Left ventricle myocardium inferior (tissue), 1 donor: Measurements from ENCODE around the gene PPP2R5B. TPM values are rescaled to one million over a fixed set of nuclear protein-coding genes. Genes with fewer than 3 reads are reported as not detected.

Experiments used
- DNase-seq: peaks from one replicate; pipeline ENCODE4 v3.0.0-alpha.2; 2020
- H3K27ac ChIP-seq: fragments of 200-600 bp; replicated peaks from 2 replicates; pipeline ENCODE4 v1.8.0; 2021
- H3K27me3 ChIP-seq: fragments of 200-600 bp; 2 replicates; pipeline ENCODE4 v1.8.0; 2021; ENCODE audit warnings: low read depth
- H3K36me3 ChIP-seq: fragments of 200-600 bp; 2 replicates; pipeline ENCODE4 v1.8.0; 2021
- H3K4me1 ChIP-seq: fragments of 200-600 bp; 2 replicates; pipeline ENCODE4 v1.8.0; 2021
- H3K4me3 ChIP-seq: fragments of 200-600 bp; 2 replicates; pipeline ENCODE4 v1.8.0; 2021; ENCODE audit warnings: mild to moderate bottlenecking, moderate library complexity
- H3K9me3 ChIP-seq: fragments of 200-600 bp; replicated peaks from 2 replicates; pipeline ENCODE4 v1.8.0; 2021
- CTCF ChIP-seq: fragments of 200-600 bp; IDR thresholded peaks from 2 replicates; pipeline ENCODE4 v1.8.0; 2021; ENCODE audit warnings: antibody characterized with exemption, mild to moderate bottlenecking, borderline replicate concordance
- intact Hi-C: fragments of 100-400 bp; cut with micrococcal nuclease; formaldehyde crosslinking; loops from one replicate; pipeline ENCODE4 v1.11.0; 2022
- total RNA-seq: library from RNA; stranded (reverse); fragmentation: NEBNext Ultra II Directional; extraction: Animal tissue kit (Norgen Biotek cat#: 25700); gene quantifications from one replicate; pipeline ENCODE4 v1.2.1, GENCODE V29; 2021
- donor health status: DM: no; HTN: yes; CAD: no; lungs with severe emphysema.

The PPP2R5B gene
- total RNA-seq, 1 donor from 2014 or later, result 22.5 TPM

DNA sequence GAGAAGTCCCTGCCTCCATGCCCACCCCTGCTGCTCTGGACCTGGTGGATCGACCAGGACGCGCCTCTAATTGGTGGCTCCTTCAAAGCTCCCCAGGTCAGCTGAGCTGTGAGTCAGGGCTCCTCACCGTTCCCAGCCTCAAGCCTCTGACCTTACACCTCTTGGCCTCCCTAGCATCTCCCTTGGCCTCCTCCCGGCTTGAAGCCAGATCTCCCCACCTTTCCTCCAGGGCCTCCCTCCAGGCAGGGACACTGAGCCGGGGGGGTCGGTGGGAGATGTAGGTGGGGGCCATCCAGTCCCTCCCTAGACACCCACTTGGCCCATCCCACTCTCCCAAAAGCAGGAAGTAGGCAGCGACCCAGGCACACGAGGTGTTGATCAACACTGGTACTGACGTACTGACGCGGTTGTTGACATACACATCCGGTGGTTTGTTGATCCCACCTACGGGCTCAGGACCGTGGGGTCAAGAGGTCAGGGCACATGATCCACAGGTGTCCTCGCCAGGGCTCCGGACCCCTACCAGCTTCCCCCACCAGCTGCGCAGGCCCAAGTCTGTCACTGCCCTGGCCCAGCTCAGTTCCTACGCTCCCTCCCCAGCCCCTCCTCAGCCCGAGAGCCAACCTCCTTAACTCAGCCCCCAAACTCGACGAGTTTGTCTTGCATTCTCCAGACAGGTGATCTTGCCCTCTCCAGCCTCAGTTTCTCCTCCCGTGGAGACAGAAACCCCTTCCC, 8.3 kb upstream of the PPP2R5B start:
- H3K27ac ChIP-seq, result peak overlapping the region; percentile 66
- H3K27me3 ChIP-seq, result no peaks in the 10 kb centered on the region
- TF ChIP-seq CTCF, result no peak
- no peaks in the 10 kb centered on the region for H3K9me3 ChIP-seq
- peaks cover 31% of the 10 kb centered on the region for H3K36me3 ChIP-seq
- H3K4me3 ChIP-seq, result peak overlapping the region; percentile 75
- H3K4me1 ChIP-seq, result peaks cover 48% of the 10 kb centered on the region
- DNase-seq, result no peak
- intact Hi-C loops, result no loop called here

- Histone ChIP-seq H3K4me1 (peaks cover 48% of the 10 kb centered on the region), H3K36me3 (peaks cover 23% of the 10 kb centered on the region), H3K9me3 (no peaks in the 10 kb centered on the region), H3K27ac (peak within 1 kb of the TSS; percentile 86), H3K4me3 (peak within 1 kb of the TSS; percentile 75), H3K27me3 (no peaks in the 10 kb centered on the region)
- DNase-seq, result peak; percentile 99
- intact Hi-C loops, result no loop called here
- no peak for TF ChIP-seq CTCF
Observed at GRCh38 chr11:64916775-64917662, 7.5 kb upstream of the PPP2R5B start, which contains the start of gene ATG2A. Gene ATG2A (minus strand): TSS chr11:64917209. CDS start chr11:64917135, 74 bp downstream.

DNA sequence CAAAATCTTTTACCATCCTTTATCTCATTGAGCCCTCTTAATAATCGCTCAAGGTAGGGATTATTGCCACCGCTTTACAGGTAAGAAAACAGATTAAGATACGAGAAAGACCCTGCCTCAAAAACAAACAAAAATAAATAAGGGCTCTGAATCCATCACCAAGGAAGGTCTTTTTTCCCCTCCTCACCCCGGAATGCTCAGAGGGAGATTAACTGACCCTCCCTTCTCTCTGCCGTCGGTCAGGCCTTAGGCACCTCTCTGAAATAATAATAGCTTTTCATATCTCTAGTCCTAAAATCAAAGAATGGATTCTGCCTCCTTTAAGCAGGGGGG, 6.9 kb upstream of the PPP2R5B start:
- Histone ChIP-seq H3K27me3 (no peaks in the 10 kb centered on the region), H3K27ac (peak overlapping the region; percentile 86), H3K4me3 (peak overlapping the region; percentile 75), H3K4me1 (peaks cover 48% of the 10 kb centered on the region), H3K36me3 (peaks cover 17% of the 10 kb centered on the region), H3K9me3 (no peaks in the 10 kb centered on the region)
- no peak for DNase-seq
- TF ChIP-seq CTCF, result no peak
- intact Hi-C loops, result no loop called here

- TF ChIP-seq CTCF, result no peak
- intact Hi-C loops, result no loop called here
- Histone ChIP-seq H3K27me3 (no peaks in the 10 kb centered on the region), H3K9me3 (no peaks in the 10 kb centered on the region), H3K27ac (peak overlapping the region; percentile 86), H3K4me3 (peak overlapping the region; percentile 75), H3K36me3 (peaks cover 13% of the 10 kb centered on the region), H3K4me1 (peaks cover 49% of the 10 kb centered on the region)
- DNase-seq, result no peak
Observed at GRCh38 chr11:64918017-64918416, 6.5 kb upstream of the PPP2R5B start.

- Histone ChIP-seq H3K4me1 (peaks cover 63% of the 10 kb centered on the region), H3K36me3 (no peaks in the 10 kb centered on the region), H3K27me3 (no peaks in the 10 kb centered on the region), H3K9me3 (no peaks in the 10 kb centered on the region), H3K27ac (peak overlapping the region; percentile 86), H3K4me3 (no peak overlapping the region)
- intact Hi-C loops, result no loop called here
- DNase-seq, result no peak
- no peak for TF ChIP-seq CTCF
Observed at GRCh38 chr11:64919627-64920026, 4.9 kb upstream of the PPP2R5B start.
